ENCODE data around the gene ANKRD29. TPM values are rescaled to one million over a fixed set of nuclear protein-coding genes. Genes with fewer than 3 reads are reported as not detected.

The ANKRD29 gene
- total RNA-seq, 2 experiments from 2014 or later, result not detected

DNA sequence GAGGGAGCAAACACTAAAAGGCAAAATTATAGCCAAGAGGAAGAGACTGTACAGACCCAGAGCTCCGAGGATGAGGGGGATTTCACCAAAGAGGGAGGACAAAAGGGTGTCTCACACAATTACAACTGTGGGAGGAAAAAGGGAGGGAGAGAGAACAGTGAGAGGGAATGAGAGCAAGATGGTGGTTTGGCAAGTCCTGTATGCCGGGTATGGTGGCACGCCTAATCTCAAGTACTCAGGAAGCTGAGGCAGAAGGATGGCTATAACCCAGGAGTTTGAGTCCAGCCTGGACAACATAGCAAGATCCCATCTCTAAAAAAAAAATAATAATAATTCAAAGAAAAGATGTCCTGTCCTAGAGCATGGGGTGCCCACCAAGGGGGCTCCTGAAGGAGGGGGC, 110.7 kb downstream of the ANKRD29 start:
- Histone ChIP-seq H3K9me2 (ENCODE audit: insufficient read depth, low read length) (no peaks in the 10 kb centered on the region), H3K4me2 (ENCODE audit: low read length) (no peak overlapping the region), H3K4me1 (ENCODE audit: insufficient read depth, low read length, poor library complexity, severe bottlenecking) (no peaks in the 10 kb centered on the region), H3K9me3 (ENCODE audit: low read length) (no peaks in the 10 kb centered on the region), H4K20me1 (ENCODE audit: insufficient read depth, low read length) (no peaks in the 10 kb centered on the region), H2AFZ (ENCODE audit: low read length) (no peak overlapping the region), H3K79me2 (ENCODE audit: insufficient read depth, low read depth, low read length) (no peaks in the 10 kb centered on the region), H3K36me3 (ENCODE audit: insufficient read depth, low read length) (peaks cover 87% of the 10 kb centered on the region), H3K27ac (ENCODE audit: low read depth, low read length, poor library complexity, severe bottlenecking) (no peak overlapping the region), H3K4me3 (ENCODE audit: low read depth, low read length, poor library complexity, severe bottlenecking) (no peak overlapping the region)
- ChIA-PET POLR2A (interaction anchor here (0.6 kb wide), 1 partner anchor 505 kb away, joined by 3 read pairs; no protein-coding TSS in a partner anchor), CTCF (ENCODE audit: unreplicated experiment) (no interaction called here)
- intact Hi-C loops (cut with micrococcal nuclease; ENCODE audit: unreplicated experiment), result no loop called here
- BruUV-seq (replicated peaks), result no TSS peak
- no peak for DNase-seq (ENCODE audit: low spot score)
- TF ChIP-seq EZH2phosphoT487 (IDR thresholded peaks at IDR 0.05; ENCODE audit: borderline replicate concordance, low read depth, low read length), result no peak
- TF ChIP-seq, protein P1, sequence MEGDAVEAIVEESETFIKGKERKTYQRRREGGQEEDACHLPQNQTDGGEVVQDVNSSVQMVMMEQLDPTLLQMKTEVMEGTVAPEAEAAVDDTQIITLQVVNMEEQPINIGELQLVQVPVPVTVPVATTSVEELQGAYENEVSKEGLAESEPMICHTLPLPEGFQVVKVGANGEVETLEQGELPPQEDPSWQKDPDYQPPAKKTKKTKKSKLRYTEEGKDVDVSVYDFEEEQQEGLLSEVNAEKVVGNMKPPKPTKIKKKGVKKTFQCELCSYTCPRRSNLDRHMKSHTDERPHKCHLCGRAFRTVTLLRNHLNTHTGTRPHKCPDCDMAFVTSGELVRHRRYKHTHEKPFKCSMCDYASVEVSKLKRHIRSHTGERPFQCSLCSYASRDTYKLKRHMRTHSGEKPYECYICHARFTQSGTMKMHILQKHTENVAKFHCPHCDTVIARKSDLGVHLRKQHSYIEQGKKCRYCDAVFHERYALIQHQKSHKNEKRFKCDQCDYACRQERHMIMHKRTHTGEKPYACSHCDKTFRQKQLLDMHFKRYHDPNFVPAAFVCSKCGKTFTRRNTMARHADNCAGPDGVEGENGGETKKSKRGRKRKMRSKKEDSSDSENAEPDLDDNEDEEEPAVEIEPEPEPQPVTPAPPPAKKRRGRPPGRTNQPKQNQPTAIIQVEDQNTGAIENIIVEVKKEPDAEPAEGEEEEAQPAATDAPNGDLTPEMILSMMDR (conservative IDR thresholded peaks at IDR 0.05; ENCODE audit: low read length), result no peak

DNA sequence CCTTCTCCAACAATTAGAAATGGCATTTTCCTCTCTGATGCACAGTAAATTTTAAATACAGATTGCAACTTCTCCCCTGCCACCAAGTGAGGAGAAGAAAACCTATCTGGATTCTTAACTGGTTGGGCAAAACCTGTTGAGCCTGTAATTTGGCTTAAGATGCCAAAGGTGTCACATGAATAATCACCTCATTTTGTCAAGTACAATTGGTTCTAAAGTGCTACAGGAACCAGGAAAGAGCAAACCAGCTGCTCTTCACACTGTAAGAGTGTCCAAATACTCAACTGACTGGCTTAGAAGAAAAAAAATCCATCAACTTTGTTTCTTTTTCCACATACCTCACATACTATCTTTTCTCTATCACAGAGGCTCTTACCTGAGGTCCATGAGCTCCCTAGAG, 111.8 kb downstream of the ANKRD29 start:
- no peak for DNase-seq (ENCODE audit: low spot score)
- H2AFZ ChIP-seq (ENCODE audit: low read length), result no peak overlapping the region
- no peaks in the 10 kb centered on the region for H3K4me1 ChIP-seq (ENCODE audit: insufficient read depth, low read length, poor library complexity, severe bottlenecking)
- H3K9me3 ChIP-seq (ENCODE audit: low read length), result no peaks in the 10 kb centered on the region
- no peak overlapping the region for H3K4me2 ChIP-seq (ENCODE audit: low read length)
- peaks cover 86% of the 10 kb centered on the region for H3K36me3 ChIP-seq (ENCODE audit: insufficient read depth, low read length)
- H4K20me1 ChIP-seq (ENCODE audit: insufficient read depth, low read length), result no peaks in the 10 kb centered on the region
- CTCF ChIA-PET (ENCODE audit: unreplicated experiment), result no interaction called here
- TF ChIP-seq, protein P1 (conservative IDR thresholded peaks at IDR 0.05; ENCODE audit: low read length), result no peak
- TF ChIP-seq EZH2phosphoT487 (IDR thresholded peaks at IDR 0.05; ENCODE audit: borderline replicate concordance, low read depth, low read length), result no peak
- POLR2A ChIA-PET, result interaction anchor here (0.5 to 1.1 kb wide), 2 partner anchors 9 to 35 kb away, joined by 3 read pairs; no protein-coding TSS in a partner anchor
- H3K4me3 ChIP-seq (ENCODE audit: low read depth, low read length, poor library complexity, severe bottlenecking), result no peak overlapping the region
- BruUV-seq (replicated peaks), result TSS peak; percentile 33
- H3K27ac ChIP-seq (ENCODE audit: low read depth, low read length, poor library complexity, severe bottlenecking), result no peak overlapping the region
- intact Hi-C loops (cut with micrococcal nuclease; ENCODE audit: unreplicated experiment), result no loop called here
- H3K9me2 ChIP-seq (ENCODE audit: insufficient read depth, low read length), result no peaks in the 10 kb centered on the region
- H3K79me2 ChIP-seq (ENCODE audit: insufficient read depth, low read depth, low read length), result no peaks in the 10 kb centered on the region

Small RNA genes lying within 50 kb of the gene (small RNA-seq; reads per million reads assigned to genes)
- not detected for gene RF00019

Other genes with a start within 250 kb of the ANKRD29 start
- gene RIOK3, start 209.6 kb downstream of the ANKRD29 start, total RNA-seq (2014; rRNA removed; shearing (Covaris generic)), result 18.1 and 26.6 TPM in 2 replicates
- 52.2 and 52.4 TPM in 2 replicates for gene RIOK3, start 209.6 kb downstream of the ANKRD29 start, total RNA-seq (2022)
- 28.4 and 32.8 TPM in 2 replicates for gene RMC1, start 159.4 kb downstream of the ANKRD29 start, total RNA-seq (2014; rRNA removed; shearing (Covaris generic))
- gene RMC1, start 159.4 kb downstream of the ANKRD29 start, total RNA-seq (2022), result 36.2 and 41.5 TPM in 2 replicates
- gene NPC1, start 76.4 kb downstream of the ANKRD29 start, total RNA-seq (2014; rRNA removed; shearing (Covaris generic)), result 22.3 and 26.0 TPM in 2 replicates
- 38.9 and 40.7 TPM in 2 replicates for gene NPC1, start 76.4 kb downstream of the ANKRD29 start, total RNA-seq (2022)
- 0.16 and 0.21 TPM in 2 replicates for gene LAMA3, start 26.5 kb upstream of the ANKRD29 start, total RNA-seq (2014; rRNA removed; shearing (Covaris generic))
- gene LAMA3, start 26.5 kb upstream of the ANKRD29 start, total RNA-seq (2022), result 1.2 and 1.6 TPM in 2 replicates

Measured in OCI-LY7 (cell line).